Stimulated activated CD8-positive, alpha-beta memory T cell treated with anti-CD3 and anti-CD28 coated beads, Interleukin-15, amount 100 ng/mL, for 24 hours (primary cell): ENCODE measurements around the gene PSMB10.

ENCODE experiments used
- DNase-seq: peaks from one replicate; pipeline ENCODE4 v3.0.0-alpha.2; 2020; ENCODE audit warnings: low read depth

The PSMB10 gene

DNA sequence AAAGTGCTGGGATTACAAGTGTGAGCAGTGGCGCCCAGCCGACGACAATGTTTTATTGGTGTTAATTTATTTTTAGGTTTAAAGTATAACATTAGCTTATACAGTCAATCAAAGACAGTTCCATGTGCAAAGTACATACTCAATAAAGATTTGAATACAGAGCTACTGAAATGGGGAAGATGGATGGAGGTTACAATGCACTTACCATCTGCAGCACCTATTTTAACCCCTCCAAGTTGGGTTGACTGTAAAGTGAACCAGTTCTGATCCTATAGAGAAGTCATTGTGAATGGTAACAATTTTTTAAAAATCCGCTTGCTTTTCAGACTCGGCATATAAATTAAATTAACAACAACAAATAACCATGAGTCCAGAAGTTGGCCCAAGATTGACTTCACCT, 44.3 kb downstream of the PSMB10 start:
- no peak for DNase-seq

GRCh38 chr16:67888331-67888730, 48.3 kb downstream of the PSMB10 start:
- DNase-seq, result no peak

DNA sequence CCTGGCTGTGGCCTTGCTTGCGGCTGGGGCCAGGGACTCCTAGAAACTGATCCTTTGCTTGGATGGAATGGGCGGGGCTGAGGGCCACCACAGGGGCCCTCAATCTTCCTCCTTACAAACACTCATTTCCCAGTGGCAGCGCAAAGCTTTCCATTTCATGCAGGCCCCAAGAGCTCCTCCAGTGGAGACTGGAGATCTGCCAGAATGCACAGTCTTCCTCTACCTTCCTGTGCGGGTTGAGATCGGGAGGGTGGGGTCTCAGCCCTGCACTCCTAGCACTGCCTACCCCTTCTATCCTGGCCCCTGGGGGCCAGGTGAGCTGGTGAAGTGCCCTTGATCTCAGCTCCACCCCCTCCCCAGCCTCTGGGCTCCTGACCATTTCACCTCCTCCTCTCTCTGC, 50.3 kb downstream of the PSMB10 start:
- DNase-seq, result no peak

- DNase-seq, result no peak
These were observed 50.7 kb downstream of the PSMB10 start for GRCh38 chr16:67885976-67886375.

DNA sequence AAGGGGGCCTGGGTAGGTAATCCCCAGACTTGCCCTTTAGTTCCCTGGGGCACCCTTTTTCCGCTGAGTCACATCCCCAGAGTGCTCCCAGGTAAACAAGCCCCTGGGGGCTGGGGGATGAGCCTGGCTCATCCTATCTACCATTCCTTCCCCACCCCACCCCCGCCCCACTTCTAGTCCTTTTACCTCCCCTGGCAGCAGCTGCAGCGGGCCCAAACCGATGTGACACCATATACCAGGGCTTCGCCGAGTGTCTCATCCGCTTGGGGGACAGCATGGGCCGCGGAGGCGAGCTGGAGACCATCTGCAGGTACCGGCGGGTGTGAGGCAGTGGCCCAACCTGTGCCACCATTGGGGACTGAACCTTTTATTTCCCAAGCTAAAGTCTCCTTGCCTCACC, 51.1 kb downstream of the PSMB10 start:
- DNase-seq, result no peak

DNA sequence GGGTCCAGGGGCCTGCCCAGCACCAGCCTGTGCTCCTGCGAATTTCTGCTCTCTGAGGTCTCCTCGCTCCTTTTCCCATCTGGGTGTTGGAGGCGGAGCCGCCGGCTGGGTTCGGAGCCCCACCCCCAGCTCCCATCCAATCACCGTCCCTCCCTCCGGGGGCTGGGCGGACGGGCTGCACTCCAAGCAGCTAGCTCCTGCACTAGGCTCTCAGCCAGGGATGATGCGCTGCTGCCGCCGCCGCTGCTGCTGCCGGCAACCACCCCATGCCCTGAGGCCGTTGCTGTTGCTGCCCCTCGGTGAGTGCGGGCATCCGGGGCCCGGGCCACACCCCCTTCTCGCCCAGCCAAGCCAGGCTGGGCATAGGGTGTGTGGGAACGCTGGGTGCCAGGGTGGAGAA, 52.0 kb downstream of the PSMB10 start, which contains the start of gene NRN1L:
NRN1L (plus strand) TSS at position 202 of the 400 bp plus-strand sequence; CDS start at position 221, 19 bp downstream.
- DNase-seq, result no peak
